GM18507 (cell line): ENCODE results near the gene PRKN.

Source experiments
- DNase-seq: peaks from one replicate; pipeline ENCODE4 v3.0.0; 2011; ENCODE audit warnings: low read depth; ENCODE audit not compliant: insufficient read length; ENCODE audit errors: extremely low spot score
- FAIRE-seq: peaks from 2 replicates; lab custom pipeline; 2011; peaks lifted over from hg19 to GRCh38; lab: Jason Lieb, UNC

Gene PRKN

DNA sequence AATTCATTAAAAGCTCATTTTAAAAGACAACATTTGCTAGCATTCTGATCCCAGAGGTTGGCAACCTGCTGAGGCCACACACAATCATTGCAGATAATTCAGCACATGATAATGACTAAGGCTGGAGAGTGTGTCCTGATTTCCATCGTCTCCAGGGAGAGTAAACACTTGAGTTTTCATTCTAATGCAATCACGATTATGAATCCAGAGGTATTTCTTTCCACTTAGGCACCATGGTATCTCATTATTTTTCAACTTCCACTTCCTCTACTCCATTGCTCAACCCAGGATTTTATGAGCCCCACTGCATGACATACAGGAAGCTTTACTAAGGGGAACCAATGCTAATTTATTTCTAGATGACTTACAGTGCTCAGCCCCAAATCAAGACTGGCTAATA lies 1179.9 kb downstream of the PRKN start:
- DNase-seq: no peak
- no peak for FAIRE-seq

GRCh38 chr6:161546632-161547031 lies 1180.9 kb downstream of the PRKN start:
- DNase-seq: no peak
- FAIRE-seq: no peak

GRCh38 chr6:161545741-161546140 lies 1181.8 kb downstream of the PRKN start:
- no peak for DNase-seq
- no peak for FAIRE-seq

DNA sequence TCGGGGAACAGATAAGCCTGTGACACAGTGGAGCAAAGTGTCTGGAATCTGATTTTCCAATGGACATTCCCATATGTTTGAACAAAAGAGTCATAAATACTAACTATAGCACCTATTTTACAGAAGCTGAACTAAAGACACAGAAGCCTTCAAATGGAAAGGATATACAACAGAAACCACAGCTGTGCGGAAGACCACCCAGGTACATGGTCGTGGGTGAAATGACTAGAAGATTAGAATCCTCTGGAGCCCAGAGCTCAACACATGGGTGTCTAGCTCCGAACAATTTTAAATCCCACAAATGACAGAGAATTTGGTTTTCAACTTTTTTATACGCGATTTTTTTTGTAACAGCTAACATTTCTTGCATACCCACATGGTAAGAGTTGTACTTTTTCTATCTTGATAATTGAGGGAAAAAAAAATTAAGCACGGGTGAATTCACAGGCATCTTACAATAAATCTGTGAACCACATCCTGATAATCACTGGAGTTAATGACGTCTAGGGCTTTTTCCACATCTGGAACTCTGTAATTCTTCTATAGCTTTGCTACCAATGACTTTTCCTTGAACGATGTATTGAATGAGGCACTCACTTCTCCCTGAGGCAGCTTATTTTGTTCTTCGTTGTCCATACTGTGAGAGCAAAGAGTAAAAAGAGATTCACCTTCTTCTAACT lies 1182.6 kb downstream of the PRKN start:
- DNase-seq (no peak), FAIRE-seq (no peak)

GRCh38 chr6:161543684-161544309 lies 1183.8 kb downstream of the PRKN start:
- DNase-seq (no peak), FAIRE-seq (no peak)

DNA sequence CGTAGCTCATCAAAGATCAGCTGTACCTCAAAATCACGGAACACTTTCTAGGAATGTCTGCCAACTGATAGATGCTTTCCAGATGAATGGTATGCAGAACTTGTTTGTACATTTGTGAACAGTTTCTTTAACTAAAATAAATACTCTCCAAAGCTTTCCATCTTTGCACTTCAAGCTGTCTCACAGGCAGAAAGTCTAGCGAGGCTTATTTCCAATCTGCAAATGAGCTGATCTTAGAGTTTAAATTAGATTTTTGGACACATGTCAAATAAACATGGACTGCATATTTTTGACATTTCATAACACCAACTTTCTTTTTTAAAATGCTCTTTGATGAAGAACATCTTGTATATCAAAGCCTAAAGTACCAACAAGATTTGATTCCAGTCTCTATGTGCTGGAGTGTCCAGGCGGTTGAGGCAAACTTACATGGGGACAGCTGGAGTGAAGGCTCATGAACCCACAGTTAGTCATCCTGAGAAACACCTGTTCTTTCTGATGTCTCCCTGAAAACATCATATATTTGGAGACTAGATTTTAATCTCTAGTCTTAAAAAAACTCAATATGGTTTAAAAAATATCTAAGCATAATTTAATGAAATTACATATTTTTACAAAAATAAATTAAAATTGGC lies 1185.1 kb downstream of the PRKN start:
- DNase-seq (no peak), FAIRE-seq (no peak)

DNA sequence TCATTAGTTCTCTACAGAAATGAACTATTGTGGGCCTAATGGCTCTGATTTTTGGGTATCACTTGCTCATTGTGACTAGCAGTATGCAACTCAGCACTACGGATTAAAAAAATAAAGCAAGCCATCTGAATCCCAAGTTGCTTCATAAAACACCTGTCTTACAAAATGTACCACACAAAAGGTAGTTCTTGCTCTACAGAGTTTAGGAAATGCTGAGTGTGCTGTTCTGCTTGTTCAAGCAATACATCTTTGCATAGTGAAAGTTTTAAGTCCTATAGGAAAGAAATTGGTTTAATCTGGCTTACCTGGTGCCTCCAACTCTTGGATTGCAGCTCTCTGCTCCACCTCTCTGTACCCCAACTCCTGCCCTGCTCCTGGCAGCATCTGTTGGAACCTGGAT lies 1187.0 kb downstream of the PRKN start:
- FAIRE-seq (no peak), DNase-seq (no peak)

- no peak for FAIRE-seq
- DNase-seq: no peak
These were observed 1191.3 kb downstream of the PRKN start for GRCh38 chr6:161536224-161536630.

DNA sequence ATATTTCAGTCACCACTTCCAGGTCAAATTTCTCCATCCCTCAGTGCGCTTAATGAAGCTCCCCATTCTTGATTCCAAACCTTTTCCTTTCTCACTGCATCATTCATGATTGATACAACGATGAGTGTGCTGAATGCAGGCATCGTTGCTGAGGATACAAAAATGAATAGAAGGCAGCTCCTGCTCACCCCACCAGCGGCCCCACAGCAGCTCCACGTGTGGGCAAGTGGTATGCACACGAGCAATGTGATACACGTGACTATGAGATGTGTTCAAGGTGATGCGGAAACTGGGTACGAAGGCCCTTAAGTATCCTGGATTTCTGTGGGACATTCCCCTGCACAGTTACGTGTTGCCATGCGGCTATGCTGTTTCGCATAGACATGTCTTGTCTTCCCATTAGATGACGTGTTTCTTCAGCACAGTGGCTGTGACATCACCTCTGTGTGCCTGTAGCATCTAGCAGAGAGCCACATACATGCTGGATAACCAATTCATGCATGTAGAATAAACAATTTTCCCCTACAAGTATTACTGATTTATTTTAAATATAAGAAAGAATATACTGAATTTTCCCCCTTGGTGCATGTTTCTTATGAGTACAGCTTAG lies 1193.2 kb downstream of the PRKN start:
- FAIRE-seq (no peak), DNase-seq (no peak)

DNA sequence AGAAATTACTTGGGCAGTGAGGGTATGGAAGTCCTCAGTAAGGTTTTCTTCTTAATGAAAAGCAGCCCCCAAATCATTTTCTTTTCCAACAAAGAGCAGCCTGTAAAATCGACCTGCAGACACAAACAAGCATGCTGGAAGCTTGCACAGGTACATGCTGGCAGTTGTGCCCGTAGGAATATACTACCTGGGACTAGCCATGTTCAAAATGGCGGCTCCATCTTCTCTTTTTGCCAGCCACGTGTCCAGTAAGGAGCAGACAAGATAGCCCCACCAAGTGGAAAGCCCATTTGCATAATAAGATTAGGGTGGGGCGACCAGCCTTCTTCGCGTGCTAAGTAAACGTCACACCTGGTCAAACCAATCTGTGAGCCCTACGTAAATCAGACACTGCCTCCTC lies 1194.3 kb downstream of the PRKN start:
- no peak for FAIRE-seq
- DNase-seq: no peak

GRCh38 chr6:161532536-161532935 lies 1195.0 kb downstream of the PRKN start:
- FAIRE-seq (no peak), DNase-seq (no peak)

DNA sequence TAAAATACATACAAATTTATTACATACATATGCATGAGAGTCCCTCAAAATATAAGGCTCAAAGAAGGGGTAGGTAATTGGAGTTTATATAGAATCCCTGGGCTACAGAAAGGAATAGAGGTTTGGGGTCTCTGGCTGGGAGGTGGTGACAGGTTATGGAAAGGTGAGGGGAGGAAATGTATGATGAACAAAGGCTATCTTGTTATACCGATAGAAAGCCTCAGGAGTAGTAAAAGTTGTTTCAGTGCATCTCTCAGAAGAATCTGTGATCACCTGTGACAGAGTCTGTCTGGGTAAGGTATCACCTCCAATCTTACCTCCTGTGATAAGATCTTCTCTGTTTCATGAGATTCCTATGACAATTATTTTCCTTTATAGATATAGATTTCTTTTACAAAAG lies 1200.8 kb downstream of the PRKN start:
- FAIRE-seq (no peak), DNase-seq (no peak)

- DNase-seq (no peak), FAIRE-seq (no peak)
These were observed 1204.2 kb downstream of the PRKN start for GRCh38 chr6:161523362-161523761.

DNA sequence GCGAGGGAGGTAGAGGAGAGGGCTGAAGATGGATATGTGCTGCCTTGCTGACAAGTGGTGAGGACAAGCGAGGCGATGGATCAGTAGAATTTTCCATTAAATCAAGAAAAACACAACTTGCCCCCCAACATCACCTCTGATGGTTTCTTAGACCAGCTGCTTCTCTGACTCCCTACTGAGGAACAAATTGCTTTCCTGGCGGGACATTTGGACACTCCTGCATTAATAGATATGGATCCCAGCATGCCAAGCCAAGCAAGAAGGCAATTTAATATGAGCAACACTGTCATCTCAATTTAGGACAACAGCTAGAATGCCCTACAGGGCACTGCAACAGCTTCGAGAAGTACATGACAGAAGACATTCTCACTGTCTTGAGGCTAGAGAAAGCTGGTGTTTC lies 1205.3 kb downstream of the PRKN start:
- DNase-seq: no peak
- no peak for FAIRE-seq

DNA sequence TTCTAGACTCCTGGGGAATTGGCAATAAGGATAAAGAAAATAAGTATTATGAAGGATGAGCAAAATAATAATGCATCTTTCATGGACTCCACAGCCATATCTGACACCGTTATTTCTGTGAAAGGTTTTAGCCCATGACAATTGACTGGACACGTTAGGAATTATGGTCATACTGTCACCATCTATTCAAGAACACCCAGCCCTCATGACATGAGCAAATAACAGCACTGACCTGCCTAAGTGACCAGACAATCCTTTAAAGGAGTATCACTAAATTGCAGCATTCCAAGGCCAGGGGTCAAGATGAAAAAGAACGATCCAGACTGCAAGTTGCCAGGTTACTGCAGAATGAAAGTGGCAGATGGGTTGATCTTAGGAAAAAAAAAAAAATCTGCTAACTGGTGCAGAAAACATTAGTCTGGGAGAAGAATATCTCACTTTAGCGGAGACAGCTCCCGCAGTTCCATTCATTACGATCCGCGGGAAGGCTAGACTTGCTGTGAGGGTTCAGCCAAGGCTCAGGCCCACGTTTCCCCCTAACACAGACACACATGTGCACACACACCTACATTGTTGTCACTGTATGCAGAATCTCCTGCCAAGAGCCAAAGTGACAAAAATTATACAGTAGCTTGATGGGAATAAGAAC lies 1216.0 kb downstream of the PRKN start:
- DNase-seq: no peak
- FAIRE-seq: no peak

DNA sequence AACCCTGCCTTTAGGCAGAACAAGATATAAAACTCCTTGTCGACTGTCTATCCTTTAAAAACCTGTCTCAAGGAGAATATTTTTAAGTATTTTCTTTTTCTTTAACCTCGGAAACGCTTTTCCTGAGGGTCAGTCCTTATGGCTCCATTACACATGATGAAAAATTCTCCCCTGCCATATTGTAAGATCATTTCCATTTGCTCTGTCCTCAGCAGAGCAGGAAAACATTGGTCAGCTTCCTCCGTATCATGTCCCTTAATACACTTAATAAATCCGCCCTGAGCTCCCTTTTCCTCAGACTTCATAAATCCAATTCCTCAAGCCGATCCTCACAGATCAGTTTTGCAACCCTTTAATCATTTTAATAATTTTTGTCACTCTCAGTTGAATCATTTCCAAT lies 1219.2 kb downstream of the PRKN start:
- FAIRE-seq (no peak), DNase-seq (no peak)

DNA sequence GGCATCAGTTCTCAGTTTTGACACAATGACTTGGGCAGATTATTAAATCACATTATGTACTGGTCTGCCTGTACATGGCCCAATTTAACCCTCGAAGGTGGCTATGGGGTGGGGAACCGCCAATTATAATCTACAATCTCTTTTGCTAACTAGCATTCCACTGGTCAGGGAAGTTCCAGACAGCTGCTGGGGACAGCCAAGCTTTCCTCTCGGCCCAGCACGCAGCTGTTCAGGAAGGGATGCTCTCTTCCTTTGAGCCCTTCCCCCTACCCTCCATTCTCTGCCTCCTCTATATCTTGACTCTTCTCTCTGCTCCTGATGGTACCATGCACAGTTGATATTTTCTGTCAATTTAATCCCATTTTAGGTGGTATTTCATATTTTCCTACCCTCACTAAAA lies 1220.2 kb downstream of the PRKN start:
- no peak for FAIRE-seq
- DNase-seq: no peak

DNA sequence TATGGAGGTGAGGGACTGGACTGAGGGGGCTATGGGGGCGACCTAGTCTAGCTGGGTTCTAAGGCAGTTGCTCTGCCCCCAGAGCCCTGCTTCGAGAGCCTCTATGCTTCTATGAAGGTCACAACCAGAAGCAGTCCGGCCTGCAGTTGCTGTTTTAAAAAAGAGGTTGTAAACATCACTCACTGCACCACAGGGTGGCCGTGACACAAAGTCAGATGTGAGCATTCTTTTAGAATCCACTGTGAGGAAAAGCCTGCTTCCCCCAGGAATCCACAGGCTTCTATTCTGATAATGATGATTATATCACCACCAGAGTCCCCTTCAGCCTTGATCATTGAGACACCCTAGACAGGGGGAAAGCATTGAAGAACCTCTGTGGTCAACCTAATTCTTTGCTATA lies 1224.0 kb downstream of the PRKN start:
- DNase-seq (no peak), FAIRE-seq (no peak)

GRCh38 chr6:161498881-161499280 lies 1228.7 kb downstream of the PRKN start:
- no peak for FAIRE-seq
- no peak for DNase-seq

DNA sequence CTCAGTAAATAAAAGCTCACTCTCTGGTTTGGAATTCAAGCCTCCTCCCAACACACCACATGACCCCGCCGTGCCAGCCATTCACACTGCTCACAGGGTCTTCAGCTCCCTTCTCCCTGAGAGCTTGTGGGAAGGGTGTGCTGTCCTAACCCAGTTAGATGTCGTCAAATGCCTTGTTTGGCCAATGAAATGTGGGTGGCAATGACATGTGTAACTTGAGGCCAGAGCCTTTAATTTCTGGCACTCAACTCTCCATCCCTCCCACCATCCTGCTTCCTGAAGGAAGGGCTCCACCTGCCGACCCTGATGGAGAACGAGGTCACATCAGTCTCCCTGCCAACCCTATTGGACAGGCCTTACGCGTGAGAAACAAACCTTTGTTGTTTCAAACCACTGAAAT lies 1229.2 kb downstream of the PRKN start:
- FAIRE-seq: no peak
- no peak for DNase-seq
